MV-4-11 (cell line): Measurements from ENCODE around the gene HNMT.
"Not testable (repeated sequence)": the region's sequence is repeated elsewhere in the genome, so short reads cannot be mapped to it uniquely, and the experiment has no call there.

ENCODE experiments used
- DNase-seq: peaks from one replicate; lab custom pipeline; 2025; lab: John Stamatoyannopoulos, UW

The HNMT gene

GRCh38 chr2:137946227-137946626 is 18.0 kb upstream of the HNMT start:
- no peak for DNase-seq

GRCh38 chr2:137947032-137947727 is 17.1 kb upstream of the HNMT start:
- DNase-seq, result peak; percentile 55

DNA sequence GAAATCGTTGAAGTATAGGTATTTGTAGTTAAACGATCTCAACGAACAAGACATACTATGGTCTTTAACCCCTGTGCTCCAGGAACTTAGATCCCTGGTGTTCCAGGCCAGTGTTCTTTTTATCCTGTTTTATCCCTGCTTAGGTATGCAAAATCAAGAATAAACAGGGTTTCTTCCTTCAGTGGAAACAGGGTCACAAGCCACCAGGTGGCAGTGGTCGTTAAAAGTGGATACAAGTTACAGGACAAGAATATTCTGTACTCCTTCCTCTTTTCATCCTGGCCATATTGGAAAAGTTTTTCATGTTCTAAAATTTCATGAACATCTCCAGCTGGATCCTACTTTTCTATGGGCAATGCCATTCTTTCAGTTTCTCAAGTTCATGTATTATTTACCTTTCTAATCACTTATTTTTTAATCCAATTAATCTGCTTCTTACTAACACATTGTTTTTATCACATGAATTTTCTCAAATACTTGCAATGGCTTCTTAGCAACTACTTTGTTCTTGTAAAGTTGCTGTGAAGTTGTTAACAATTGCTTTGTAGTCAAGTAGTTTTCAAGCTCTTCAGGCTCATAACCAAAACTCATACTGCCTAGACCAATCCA is 16.4 kb upstream of the HNMT start:
- DNase-seq, result peak; percentile 71

GRCh38 chr2:137948894-137949293 is 15.4 kb upstream of the HNMT start:
- no peak for DNase-seq

GRCh38 chr2:137950238-137950637 is 14.0 kb upstream of the HNMT start:
- peak; percentile 8 for DNase-seq

GRCh38 chr2:137951586-137951985 is 12.7 kb upstream of the HNMT start:
- DNase-seq, result no peak

DNA sequence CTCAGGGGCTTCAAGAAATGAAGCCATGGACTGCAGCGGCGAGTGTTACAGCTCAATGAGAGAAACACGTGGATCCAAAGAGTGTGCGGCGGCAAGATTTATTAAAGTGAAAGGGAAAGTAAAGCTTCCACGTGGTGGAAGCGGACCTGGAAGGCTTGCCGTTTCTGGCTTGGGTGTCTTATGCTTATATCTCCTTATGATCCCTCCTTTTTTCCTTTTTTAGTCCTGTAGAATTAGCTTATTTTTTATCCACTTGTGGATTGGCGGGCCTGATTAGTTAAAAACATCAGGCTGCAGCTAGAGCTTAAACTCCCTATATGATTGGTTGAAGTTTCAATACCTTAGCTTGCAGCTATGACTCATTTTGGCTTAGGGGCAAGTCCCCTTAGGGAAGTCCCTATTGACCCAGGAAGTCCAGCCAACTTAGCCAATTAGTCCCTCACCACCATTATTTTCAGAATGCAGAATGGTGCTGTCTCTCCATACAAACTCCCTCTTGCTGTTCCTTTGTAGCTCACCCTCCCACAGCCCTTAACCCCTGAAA is 11.6 kb upstream of the HNMT start:
- peak; percentile 52 for DNase-seq

DNA sequence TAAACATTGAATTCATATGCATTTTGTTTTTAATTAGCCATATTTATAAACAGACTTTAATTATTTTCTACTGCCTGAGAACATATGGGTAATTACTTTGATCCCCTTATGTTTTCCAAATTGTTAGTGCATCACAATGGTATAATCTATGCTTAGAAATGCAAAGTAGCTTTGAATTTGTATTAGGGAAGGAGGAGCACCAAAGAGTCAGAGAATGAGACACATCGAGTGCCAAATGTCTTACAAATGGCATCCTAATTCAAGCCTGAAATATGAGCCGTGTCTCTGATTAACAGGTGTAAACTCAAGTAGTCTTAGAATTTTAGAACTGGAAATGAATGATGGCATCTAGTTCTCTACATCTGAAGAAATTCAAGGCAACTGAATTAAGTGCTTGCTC is 8.7 kb upstream of the HNMT start:
- no peak for DNase-seq

GRCh38 chr2:137957033-137957432 is 7.2 kb upstream of the HNMT start:
- peak; percentile 77 for DNase-seq

GRCh38 chr2:137959166-137959565 is 5.1 kb upstream of the HNMT start:
- DNase-seq, result peak; percentile 56

DNA sequence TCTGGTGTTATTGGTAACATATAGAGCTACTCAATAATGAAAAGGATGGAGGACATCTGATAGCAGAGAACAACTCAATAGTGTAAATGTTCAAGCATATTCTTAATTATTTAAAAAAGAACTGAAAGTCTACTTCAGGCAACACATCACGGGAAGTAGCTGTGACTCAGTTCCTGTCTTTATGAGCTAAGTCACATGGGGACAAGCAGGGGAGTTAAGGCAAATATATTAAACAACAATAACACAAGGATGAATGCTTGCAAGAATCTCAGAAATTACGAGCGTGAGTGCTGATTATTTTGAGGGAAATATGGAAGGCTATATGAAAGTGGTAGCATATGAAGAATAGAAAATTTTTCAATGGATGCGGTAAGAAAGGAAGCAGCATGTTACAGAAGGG is 4.0 kb upstream of the HNMT start:
- peak; percentile 75 for DNase-seq

DNA sequence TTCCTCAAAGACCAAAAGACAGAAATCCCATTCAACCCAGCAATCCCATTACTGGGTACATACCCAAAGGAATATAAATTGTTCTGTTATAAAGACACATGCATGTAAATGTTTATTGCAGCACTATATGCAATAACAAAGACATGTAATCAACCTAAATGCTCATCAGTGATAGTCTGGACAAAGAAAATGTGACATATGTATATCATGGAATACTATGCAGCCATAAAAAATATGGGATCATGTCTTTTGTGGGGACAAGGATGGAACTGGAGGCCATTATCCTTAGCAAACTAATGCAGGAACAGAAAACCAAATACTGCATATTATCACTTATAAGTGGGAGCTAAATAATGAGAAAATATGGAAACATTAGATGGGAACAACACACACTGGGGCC is 2.7 kb upstream of the HNMT start:
- no peak for DNase-seq

GRCh38 chr2:137963535-137964065 is 673 bp upstream of the HNMT start:
- no peak for DNase-seq

DNA sequence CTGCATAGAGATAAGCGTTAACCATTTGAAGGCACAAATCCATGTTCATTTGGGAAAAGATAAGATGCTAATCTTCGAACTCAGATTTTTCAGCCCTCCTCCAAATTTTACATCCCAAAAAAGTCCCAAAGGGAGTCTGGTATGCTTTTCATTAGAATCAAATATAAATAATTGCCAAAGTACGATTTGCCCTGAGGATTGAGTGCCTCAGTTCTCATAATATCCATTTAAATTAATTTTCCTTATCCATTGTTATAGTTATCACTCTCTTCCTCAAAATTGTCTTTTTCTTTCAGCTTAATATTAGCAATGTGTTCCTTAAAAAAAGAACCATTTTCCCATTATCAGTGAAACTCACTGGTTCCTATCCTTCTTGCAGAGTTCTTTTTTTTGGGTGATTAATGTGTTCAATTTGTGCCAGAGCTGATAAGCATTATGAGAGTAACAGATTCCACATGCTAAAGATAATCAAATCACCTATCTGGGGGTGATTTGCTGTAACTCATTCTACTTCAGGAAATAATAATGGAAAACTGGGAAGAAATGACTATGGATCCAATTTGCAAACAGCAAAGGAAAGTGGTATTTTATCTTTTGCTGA is 686 bp downstream of the HNMT start:
- DNase-seq, result no peak

GRCh38 chr2:137966043-137966442 is 1.8 kb downstream of the HNMT start:
- DNase-seq, result no peak

DNA sequence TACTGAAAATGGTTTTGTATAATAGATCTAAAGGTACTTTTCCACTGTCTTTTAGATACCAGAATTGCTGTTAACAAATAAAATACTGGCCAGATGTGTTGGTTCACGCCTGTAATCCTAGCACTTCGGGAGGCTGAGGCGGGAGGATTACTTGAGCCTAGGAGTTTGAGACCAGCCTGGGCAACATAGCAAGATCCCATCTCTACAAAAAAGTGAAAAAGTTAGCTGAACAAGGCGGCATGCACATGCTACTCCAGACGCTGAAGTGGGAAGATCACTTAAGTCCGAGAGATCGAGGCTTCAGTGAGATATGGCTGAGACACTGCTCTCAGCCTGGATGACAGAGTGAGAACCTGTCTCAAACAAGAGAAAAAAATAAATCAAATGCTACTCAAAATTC is 2.8 kb downstream of the HNMT start:
- DNase-seq, result no peak

DNA sequence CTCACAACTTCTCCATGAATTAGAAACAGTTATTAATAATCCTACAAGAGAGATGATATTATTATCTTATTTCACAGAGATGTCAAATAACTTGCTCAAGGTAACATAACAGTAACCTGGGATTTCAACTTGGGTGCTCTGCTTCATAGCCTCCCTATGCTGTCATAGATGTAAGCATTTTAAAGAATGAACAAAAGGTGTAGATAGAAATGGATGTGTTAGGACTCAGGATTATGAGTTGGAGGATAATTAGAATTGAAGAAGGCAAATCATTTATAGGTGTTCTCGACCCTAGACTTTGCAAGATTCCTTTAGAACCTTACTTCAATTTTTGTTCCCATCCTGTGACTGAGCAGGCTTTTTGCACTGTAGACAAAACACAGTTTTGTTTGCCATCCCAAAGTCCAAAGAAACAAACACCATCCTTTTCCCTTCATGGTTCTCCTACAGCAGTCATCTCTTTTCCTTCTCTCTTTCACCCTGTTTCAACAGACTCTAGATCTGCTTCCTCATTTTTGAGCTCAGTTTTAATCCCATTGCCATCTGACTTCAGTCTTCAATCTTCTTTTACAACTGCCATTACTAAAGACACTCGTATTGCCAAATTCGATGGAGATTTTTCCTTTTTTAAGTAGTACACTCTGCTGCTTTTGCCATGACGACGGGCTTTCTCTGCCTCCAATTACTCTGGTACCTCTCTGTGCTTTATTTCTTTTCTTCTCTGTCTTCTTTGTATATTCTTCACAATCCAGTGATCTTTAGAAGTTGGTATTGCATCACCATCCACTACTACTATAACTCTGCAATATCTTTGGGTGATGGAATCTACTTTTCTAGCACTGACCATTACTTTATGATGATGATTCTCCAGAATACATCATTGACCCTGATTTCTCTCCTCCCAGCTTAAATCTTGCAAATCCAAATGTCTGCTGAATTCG is 4.5 kb downstream of the HNMT start:
- peak; percentile 95 for DNase-seq

GRCh38 chr2:137969418-137969765 is 5.1 kb downstream of the HNMT start:
- peak; percentile 92 for DNase-seq

- DNase-seq, result no peak
Measured at GRCh38 chr2:137969876-137970275, 5.6 kb downstream of the HNMT start.

- not testable (repeated sequence) for DNase-seq
Measured at GRCh38 chr2:137971259-137971658, 7.0 kb downstream of the HNMT start.

GRCh38 chr2:137973280-137973679 is 9.0 kb downstream of the HNMT start:
- DNase-seq, result no peak
